Measurements from ENCODE around the gene PPP1R14C.
"Not testable (repeated sequence)": the region's sequence is repeated elsewhere in the genome, so short reads cannot be mapped to it uniquely, and the experiment has no call there.

PPP1R14C gene

DNA sequence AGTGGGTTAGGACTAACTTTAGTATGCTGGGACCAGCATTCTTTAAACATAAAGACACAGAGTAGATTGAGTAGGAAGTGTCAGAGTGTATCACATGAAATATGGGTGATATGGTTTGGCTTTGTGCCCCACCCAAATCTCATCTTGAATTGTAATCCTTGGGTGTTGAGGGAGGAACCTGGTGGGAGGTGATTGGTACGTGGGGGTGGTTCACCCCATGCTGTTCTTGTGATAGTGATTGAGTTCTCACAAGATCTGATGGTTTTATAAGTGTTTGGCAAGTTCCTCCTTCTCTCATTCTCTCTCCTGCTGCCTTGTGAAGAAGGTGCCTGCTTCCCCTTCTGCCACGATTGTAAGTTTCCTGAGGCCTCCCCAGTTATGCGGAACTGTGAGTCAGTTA is 5.1 kb upstream of the PPP1R14C start:
- not testable (repeated sequence) for H2AFZ ChIP-seq (ENCODE audit: low read depth, low read length); H3K4me2 ChIP-seq (ENCODE audit: low read length, poor library complexity, severe bottlenecking); H3K4me3 ChIP-seq (ENCODE audit: insufficient read depth in 1 of 2, low read depth in 1 of 2, low read length in 2 of 2); H3K9me3 ChIP-seq (ENCODE audit: control insufficient read depth, low read length); H2BK15ac ChIP-seq (ENCODE audit: low read depth, poor library complexity, severe bottlenecking); H3K4ac ChIP-seq (ENCODE audit: low read depth in 1 of 2, low read length in 2 of 2); H4K91ac ChIP-seq (ENCODE audit: low read length); H2BK5ac ChIP-seq (ENCODE audit: low read depth, low read length, poor library complexity, severe bottlenecking); H3K27ac ChIP-seq (ENCODE audit: low read length, poor library complexity, severe bottlenecking); H2BK12ac ChIP-seq (ENCODE audit: low read length in 2 of 2); H2BK120ac ChIP-seq (ENCODE audit: low read depth, low read length); H3K23ac ChIP-seq (ENCODE audit: low read length in 2 of 2); H2AK5ac ChIP-seq (ENCODE audit: low read length, severe bottlenecking); H3K4me1 ChIP-seq (ENCODE audit: control insufficient read depth, insufficient read depth, low read depth, low read length); H4K8ac ChIP-seq (ENCODE audit: low read length); H3K9ac ChIP-seq (ENCODE audit: low read length); H3K79me1 ChIP-seq (replicated peaks; ENCODE audit: low read length, poor library complexity, severe bottlenecking); DNase-seq; H3K14ac ChIP-seq (ENCODE audit: low read length in 2 of 2); H3K36me3 ChIP-seq (ENCODE audit: control insufficient read depth in 1 of 2, insufficient read depth in 2 of 2, low read depth in 1 of 2, low read length in 2 of 2); H3K18ac ChIP-seq (ENCODE audit: low read depth in 1 of 2, low read length in 2 of 2)
- WGBS = 100% methylated on average over 1 of the region's 3 CpGs
- peaks cover 10 to 66% of the 10 kb centered on the region in 2 experiments for H3K27me3 ChIP-seq (ENCODE audit: control insufficient read depth in 1 of 2, insufficient read depth in 1 of 2, low read length in 2 of 2)

DNA sequence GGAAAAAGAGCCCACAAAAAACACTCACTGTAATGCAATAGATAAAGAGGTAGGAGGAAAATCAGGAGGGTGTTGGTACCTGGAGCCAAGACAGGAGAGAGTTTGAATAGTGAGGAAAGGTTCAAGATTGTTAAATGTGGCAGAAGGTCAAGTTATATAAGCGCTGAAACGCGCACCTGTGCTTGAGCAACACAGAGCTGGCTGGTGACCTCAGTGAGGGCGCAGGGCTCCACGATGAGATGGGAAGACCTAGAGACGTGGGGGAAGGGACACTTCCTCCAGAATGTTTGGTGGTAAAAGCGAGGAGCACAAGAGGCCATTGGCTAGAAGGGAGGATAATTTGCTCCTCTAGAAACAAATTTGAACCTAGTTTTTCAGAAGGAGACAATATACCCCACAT is 4.2 kb upstream of the PPP1R14C start:
- Histone ChIP-seq H3K9me3 (ENCODE audit: control insufficient read depth, low read length) (no peaks in the 10 kb centered on the region), H3K27ac (ENCODE audit: low read length, poor library complexity, severe bottlenecking) (no peak overlapping the region), H3K9ac (ENCODE audit: low read length) (no peak overlapping the region), H4K8ac (ENCODE audit: low read length) (no peak overlapping the region), H2BK120ac (ENCODE audit: low read depth, low read length) (no peak overlapping the region), H2AK5ac (ENCODE audit: low read length, severe bottlenecking) (no peak overlapping the region), H4K91ac (ENCODE audit: low read length) (no peak overlapping the region), H3K18ac (ENCODE audit: low read depth in 1 of 2, low read length in 2 of 2) (no peak overlapping the region), H3K14ac (ENCODE audit: low read length in 2 of 2) (no peak overlapping the region), H2AFZ (ENCODE audit: low read depth, low read length) (no peak overlapping the region), H3K23ac (ENCODE audit: low read length in 2 of 2) (no peak overlapping the region), H3K36me3 (ENCODE audit: control insufficient read depth in 1 of 2, insufficient read depth in 2 of 2, low read depth in 1 of 2, low read length in 2 of 2) (no peaks in the 10 kb centered on the region), H2BK12ac (ENCODE audit: low read length in 2 of 2) (no peak overlapping the region), H3K27me3 (ENCODE audit: control insufficient read depth in 1 of 2, insufficient read depth in 1 of 2, low read length in 2 of 2) (peaks cover 10 to 72% of the 10 kb centered on the region in 2 experiments), H3K4me3 (ENCODE audit: insufficient read depth in 1 of 2, low read depth in 1 of 2, low read length in 2 of 2) (no peak overlapping the region), H3K4me1 (ENCODE audit: control insufficient read depth, insufficient read depth, low read depth, low read length) (peaks cover 15% of the 10 kb centered on the region), H3K79me1 (replicated peaks; ENCODE audit: low read length, poor library complexity, severe bottlenecking) (peaks cover 2% of the 10 kb centered on the region), H3K4me2 (ENCODE audit: low read length, poor library complexity, severe bottlenecking) (no peak overlapping the region), H2BK15ac (ENCODE audit: low read depth, poor library complexity, severe bottlenecking) (no peak overlapping the region), H3K4ac (ENCODE audit: low read depth in 1 of 2, low read length in 2 of 2) (no peak overlapping the region), H2BK5ac (ENCODE audit: low read depth, low read length, poor library complexity, severe bottlenecking) (no peak overlapping the region)
- no peak for DNase-seq
- WGBS = 75% methylated on average over 7 of the region's 7 CpGs

- no peak overlapping the region for H3K23ac ChIP-seq (ENCODE audit: low read length in 2 of 2)
- no peak overlapping the region for H2AK5ac ChIP-seq (ENCODE audit: low read length, severe bottlenecking)
- no peak overlapping the region for H2AFZ ChIP-seq (ENCODE audit: low read depth, low read length)
- H2BK120ac ChIP-seq (ENCODE audit: low read depth, low read length) = no peak overlapping the region
- H3K27ac ChIP-seq (ENCODE audit: low read length, poor library complexity, severe bottlenecking) = no peak overlapping the region
- H3K36me3 ChIP-seq (ENCODE audit: control insufficient read depth in 1 of 2, insufficient read depth in 2 of 2, low read depth in 1 of 2, low read length in 2 of 2) = no peaks in the 10 kb centered on the region
- WGBS = 77% methylated on average over 2 of the region's 3 CpGs
- no peak overlapping the region for H2BK12ac ChIP-seq (ENCODE audit: low read length in 2 of 2)
- no peak overlapping the region for H2BK5ac ChIP-seq (ENCODE audit: low read depth, low read length, poor library complexity, severe bottlenecking)
- H3K18ac ChIP-seq (ENCODE audit: low read depth in 1 of 2, low read length in 2 of 2) = no peak overlapping the region
- no peak overlapping the region for H3K4ac ChIP-seq (ENCODE audit: low read depth in 1 of 2, low read length in 2 of 2)
- no peak overlapping the region for H4K8ac ChIP-seq (ENCODE audit: low read length)
- H3K14ac ChIP-seq (ENCODE audit: low read length in 2 of 2) = no peak overlapping the region
- DNase-seq = no peak
- H2BK15ac ChIP-seq (ENCODE audit: low read depth, poor library complexity, severe bottlenecking) = no peak overlapping the region
- no peak overlapping the region for H3K4me3 ChIP-seq (ENCODE audit: insufficient read depth in 1 of 2, low read depth in 1 of 2, low read length in 2 of 2)
- H3K27me3 ChIP-seq (ENCODE audit: control insufficient read depth in 1 of 2, insufficient read depth in 1 of 2, low read length in 2 of 2) = peaks cover 10 to 81% of the 10 kb centered on the region in 2 experiments
- no peak overlapping the region for H3K9ac ChIP-seq (ENCODE audit: low read length)
- no peak overlapping the region for H4K91ac ChIP-seq (ENCODE audit: low read length)
- peaks cover 20% of the 10 kb centered on the region for H3K4me1 ChIP-seq (ENCODE audit: control insufficient read depth, insufficient read depth, low read depth, low read length)
- peaks cover 2% of the 10 kb centered on the region for H3K79me1 ChIP-seq (replicated peaks; ENCODE audit: low read length, poor library complexity, severe bottlenecking)
- no peak overlapping the region for H3K4me2 ChIP-seq (ENCODE audit: low read length, poor library complexity, severe bottlenecking)
- H3K9me3 ChIP-seq (ENCODE audit: control insufficient read depth, low read length) = no peaks in the 10 kb centered on the region
These were observed 3.3 kb upstream of the PPP1R14C start for GRCh38 chr6:150139533-150139932.

DNA sequence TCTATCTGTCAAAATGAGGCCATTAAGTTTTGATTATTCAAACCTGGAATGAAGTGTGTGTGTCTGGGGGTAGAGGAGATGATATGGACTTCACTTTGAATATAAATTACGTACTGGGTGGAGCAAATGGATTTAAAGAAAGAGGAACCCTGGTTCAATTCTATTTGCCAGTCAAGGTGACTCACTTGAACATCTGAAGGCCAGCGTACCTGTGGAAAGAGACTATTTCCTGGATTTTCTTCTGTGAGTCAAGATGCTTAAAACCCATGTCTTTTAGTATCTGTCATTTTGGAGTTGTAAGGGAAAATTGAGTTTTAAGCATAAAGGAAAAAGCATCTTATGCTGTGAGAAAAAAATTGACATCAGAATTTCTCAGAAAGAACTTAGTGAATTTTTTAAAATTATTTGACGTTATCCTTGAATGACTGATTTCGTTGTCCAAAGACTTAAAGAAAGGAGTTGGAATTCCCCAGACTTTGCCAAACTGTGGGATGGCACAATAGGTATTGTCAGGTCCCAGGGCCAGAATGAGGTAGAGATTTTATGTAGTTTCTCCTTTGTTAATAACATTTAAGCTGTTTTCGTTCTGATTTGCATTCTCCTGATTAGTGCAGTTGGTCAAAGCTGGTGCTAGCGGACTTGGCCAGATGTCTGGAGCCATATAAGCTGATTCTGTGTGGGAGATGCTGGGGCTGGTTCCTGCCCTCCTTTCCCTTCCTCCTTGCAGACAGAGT is 2.4 kb upstream of the PPP1R14C start:
- Histone ChIP-seq H3K9ac (ENCODE audit: low read length) (no peak overlapping the region), H3K23ac (ENCODE audit: low read length in 2 of 2) (no peak overlapping the region), H3K36me3 (ENCODE audit: control insufficient read depth in 1 of 2, insufficient read depth in 2 of 2, low read depth in 1 of 2, low read length in 2 of 2) (no peaks in the 10 kb centered on the region), H3K9me3 (ENCODE audit: control insufficient read depth, low read length) (no peaks in the 10 kb centered on the region), H3K27me3 (ENCODE audit: control insufficient read depth in 1 of 2, insufficient read depth in 1 of 2, low read length in 2 of 2) (peaks cover 10 to 88% of the 10 kb centered on the region in 2 experiments), H3K4me1 (ENCODE audit: control insufficient read depth, insufficient read depth, low read depth, low read length) (peaks cover 20% of the 10 kb centered on the region), H3K4ac (ENCODE audit: low read depth in 1 of 2, low read length in 2 of 2) (no peak overlapping the region), H3K18ac (ENCODE audit: low read depth in 1 of 2, low read length in 2 of 2) (no peak overlapping the region), H2BK15ac (ENCODE audit: low read depth, poor library complexity, severe bottlenecking) (no peak overlapping the region), H2BK5ac (ENCODE audit: low read depth, low read length, poor library complexity, severe bottlenecking) (no peak overlapping the region), H4K91ac (ENCODE audit: low read length) (no peak overlapping the region), H2AK5ac (ENCODE audit: low read length, severe bottlenecking) (no peak overlapping the region), H2AFZ (ENCODE audit: low read depth, low read length) (no peak overlapping the region), H3K79me1 (replicated peaks; ENCODE audit: low read length, poor library complexity, severe bottlenecking) (peaks cover 2% of the 10 kb centered on the region), H2BK12ac (ENCODE audit: low read length in 2 of 2) (no peak overlapping the region), H3K27ac (ENCODE audit: low read length, poor library complexity, severe bottlenecking) (no peak overlapping the region), H3K14ac (ENCODE audit: low read length in 2 of 2) (no peak overlapping the region), H3K4me2 (ENCODE audit: low read length, poor library complexity, severe bottlenecking) (no peak overlapping the region), H4K8ac (ENCODE audit: low read length) (no peak overlapping the region), H3K4me3 (ENCODE audit: insufficient read depth in 1 of 2, low read depth in 1 of 2, low read length in 2 of 2) (no peak overlapping the region), H2BK120ac (ENCODE audit: low read depth, low read length) (no peak overlapping the region)
- WGBS = 82% methylated on average over 6 of the region's 6 CpGs
- DNase-seq = no peak
